HepG2 (cell line): ENCODE data around the gene ZNF507. TPM values are rescaled to one million over a fixed set of nuclear protein-coding genes. Genes with fewer than 3 reads are reported as not detected.

Experiments used
- BATF2 ChIP-seq: sonication (generic); formaldehyde crosslinking; IDR thresholded peaks from 2 replicates; pipeline ENCODE4 v1.8.0; 2022; ENCODE audit warnings: mild to moderate bottlenecking, missing genetic modification reagents, moderate library complexity
- CBFB ChIP-seq: sonication (generic); formaldehyde crosslinking; IDR thresholded peaks from 2 replicates; pipeline ENCODE4 v1.4.0; 2020; ENCODE audit warnings: missing genetic modification reagents
- CEBPB ChIP-seq: IDR thresholded peaks from 2 replicates; pipeline ENCODE4 v1.6.1; 2011; ENCODE audit warnings: low read depth, low read length, improper control_type of control experiment, borderline replicate concordance
- ELF3 ChIP-seq: IDR thresholded peaks from 2 replicates; pipeline ENCODE4 v1.6.1; 2016; ENCODE audit warnings: missing genetic modification reagents, missing compliant biosample characterization
- FOXC1 ChIP-seq: sonication (generic); formaldehyde crosslinking; IDR thresholded peaks from 2 replicates; pipeline ENCODE4 v1.8.0; 2022; ENCODE audit warnings: mild to moderate bottlenecking, missing genetic modification reagents, borderline replicate concordance
- HMGXB4 ChIP-seq, 2 experiments: sonication (generic) in 1 of 2; formaldehyde crosslinking in 1 of 2; IDR thresholded peaks; 2 replicates each; pipeline versions ENCODE4 v1.4.0 to v1.6.1; 2018 to 2020; ENCODE audit warnings: missing genetic modification reagents in 2 of 2, borderline replicate concordance in 1 of 2, low read depth in 1 of 2, mild to moderate bottlenecking in 1 of 2, missing biosample characterization in 1 of 2
- IRF2 ChIP-seq: IDR thresholded peaks from 2 replicates; pipeline ENCODE4 v1.6.1; 2018; ENCODE audit warnings: missing genetic modification reagents, missing compliant biosample characterization
- KAT7 ChIP-seq: IDR thresholded peaks from 2 replicates; pipeline ENCODE4 v1.6.1; 2018; ENCODE audit warnings: borderline replicate concordance, missing compliant biosample characterization
- MED8 ChIP-seq: sonication (generic); formaldehyde crosslinking; IDR thresholded peaks from 2 replicates; pipeline ENCODE4 v1.8.1; 2023; ENCODE audit warnings: mild to moderate bottlenecking, missing genetic modification reagents; ENCODE audit not compliant: insufficient replicate concordance
- MTF1 ChIP-seq: sonication (generic); formaldehyde crosslinking; IDR thresholded peaks from 2 replicates; pipeline ENCODE4 v1.5.0; 2020; ENCODE audit warnings: missing genetic modification reagents
- POLR2A ChIP-seq, 2 experiments: IDR thresholded peaks; 2 replicates each; pipeline ENCODE4 v1.6.1; 2011; ENCODE audit warnings: low read depth in 2 of 2, low read length in 2 of 2, mild to moderate bottlenecking in 1 of 2, moderate library complexity in 1 of 2; ENCODE audit not compliant: insufficient read depth in 1 of 2
- SP1 ChIP-seq, 2 experiments: fragments of 450-650 bp in 1 of 2; sonication (generic) in 1 of 2; formaldehyde crosslinking in 1 of 2; IDR thresholded peaks; 2 replicates each; pipeline versions ENCODE4 v1.4.0 to v1.6.1; 2016 to 2020; ENCODE audit warnings: missing genetic modification reagents in 1 of 2
- SP4 ChIP-seq: sonication (generic); formaldehyde crosslinking; IDR thresholded peaks from 2 replicates; pipeline ENCODE4 v1.8.1; 2023; ENCODE audit warnings: mild to moderate bottlenecking, missing genetic modification reagents
- TIGD3 ChIP-seq: sonication (generic); formaldehyde crosslinking; IDR thresholded peaks from 2 replicates; pipeline ENCODE4 v1.5.1; 2020; ENCODE audit warnings: mild to moderate bottlenecking, missing genetic modification reagents, borderline replicate concordance
- ZFP36 ChIP-seq: fragments of 150-350 bp; IDR thresholded peaks from 2 replicates; pipeline ENCODE4 v1.6.1; 2018; ENCODE audit warnings: borderline replicate concordance, low read length, low read depth; ENCODE audit not compliant: partially characterized antibody
- ZMYM2 ChIP-seq: sonication (generic); formaldehyde crosslinking; IDR thresholded peaks from 2 replicates; pipeline ENCODE4 v1.8.0; 2022; ENCODE audit warnings: mild to moderate bottlenecking, missing genetic modification reagents
- ZNF317 ChIP-seq: sonication (generic); formaldehyde crosslinking; IDR thresholded peaks from 2 replicates; pipeline ENCODE4 v1.5.0; 2020; ENCODE audit warnings: mild to moderate bottlenecking, missing genetic modification reagents
- ZNF503 ChIP-seq: sonication (generic); formaldehyde crosslinking; IDR thresholded peaks from 2 replicates; pipeline ENCODE4 v1.4.0; 2020; ENCODE audit warnings: missing genetic modification reagents
- ZNF839 ChIP-seq: sonication (generic); formaldehyde crosslinking; IDR thresholded peaks from 2 replicates; pipeline ENCODE4 v1.4.0; 2020; ENCODE audit warnings: missing genetic modification reagents, mild to moderate bottlenecking, borderline replicate concordance
- polyA plus RNA-seq, 8 experiments: library from polyadenylated mRNA; depleted of rRNA in 3 of 8; stranded (reverse) in 7 of 8; unstranded in 1 of 8; fragments of >200 nt; fragmentation: Illumina TruSeq in 4 of 8; extraction: Trizol in 4 of 8; gene quantifications; 2 replicates each; pipeline versions ENCODE4 v1.2.1 to v1.2.3, GENCODE V29; 2011 to 2016; ENCODE audit warnings: low read depth in 4 of 8, missing spikeins in 1 of 8, mixed read lengths in 1 of 8; ENCODE audit not compliant: insufficient read depth in 1 of 8
- total RNA-seq, 5 experiments: library from RNA; depleted of rRNA; stranded (reverse); fragments of >200 nt; fragmentation: Illumina TruSeq; extraction: Trizol; gene quantifications; 2 replicates each; pipeline ENCODE4 v1.2.3, GENCODE V29; 2016; ENCODE audit warnings: low read depth in 1 of 5

The ZNF507 gene
- total and polyA plus RNA-seq, 2 of the 13 experiments (the other 11 are each of a cell fraction or from before 2014, with no cell fraction given), result 7.3 to 10.9 TPM

- no peak for TF ChIP-seq KAT7 (CRISPR knock-in tag)
- TF ChIP-seq CBFB (CRISPR knock-in tag), result no peak
- TF ChIP-seq HMGXB4 (CRISPR knock-in tag; IDR thresholded peaks at IDR 0.05; ENCODE audit: borderline replicate concordance in 1 of 2, low read depth in 1 of 2), result peak; percentile 69 to 86; a peak in 2 of 4 replicates
- no peak for TF ChIP-seq ZMYM2 (CRISPR knock-in tag)
- TF ChIP-seq POLR2A (IDR thresholded peaks at IDR 0.05; ENCODE audit: insufficient read depth in 1 of 2, low read depth in 2 of 2, low read length in 2 of 2), result peak; percentile 94 to 96
- TF ChIP-seq IRF2 (CRISPR knock-in tag), result peak; percentile 75
- TF ChIP-seq MED8 (CRISPR knock-in tag), result peak; percentile 83
- peak; percentile 20; the same call in 1 of the 2 replicates for TF ChIP-seq ZNF503 (CRISPR knock-in tag)
- peak; percentile 88 for TF ChIP-seq ELF3 (CRISPR knock-in tag)
- TF ChIP-seq SP4 (CRISPR knock-in tag), result peak; percentile 88
- TF ChIP-seq MTF1 (CRISPR knock-in tag), result no peak
- TF ChIP-seq ZNF317, result no peak
- TF ChIP-seq ZFP36, result no peak
- no peak for TF ChIP-seq TIGD3
- no peak for TF ChIP-seq ZNF839
- peak; percentile 48; the same call in 1 of the 2 replicates for TF ChIP-seq BATF2
- TF ChIP-seq CEBPB, result no peak
- no peak for TF ChIP-seq SP1 (IDR thresholded peaks at IDR 0.05)
- peak; percentile 89 for TF ChIP-seq SP1 (CRISPR knock-in tag; IDR thresholded peaks at IDR 0.05)
- TF ChIP-seq FOXC1 (CRISPR knock-in tag), result peak; percentile 91
Measured at GRCh38 chr19:32405431-32406160, 60.2 kb downstream of the ZNF507 start, which contains the start of gene DPY19L3 (continued).
